GM19455 (cell line): ENCODE measurements around the gene DRD5.
A peak's percentile ranks its signal among the peaks of the same experiment; 100 is the strongest.

Source experiments
- ATAC-seq: cut with Tn5 transposase; IDR thresholded peaks from one replicate; pipeline ENCODE4 v1.9.1; 2021; ENCODE audit not compliant: unreplicated experiment

DRD5 gene

DNA sequence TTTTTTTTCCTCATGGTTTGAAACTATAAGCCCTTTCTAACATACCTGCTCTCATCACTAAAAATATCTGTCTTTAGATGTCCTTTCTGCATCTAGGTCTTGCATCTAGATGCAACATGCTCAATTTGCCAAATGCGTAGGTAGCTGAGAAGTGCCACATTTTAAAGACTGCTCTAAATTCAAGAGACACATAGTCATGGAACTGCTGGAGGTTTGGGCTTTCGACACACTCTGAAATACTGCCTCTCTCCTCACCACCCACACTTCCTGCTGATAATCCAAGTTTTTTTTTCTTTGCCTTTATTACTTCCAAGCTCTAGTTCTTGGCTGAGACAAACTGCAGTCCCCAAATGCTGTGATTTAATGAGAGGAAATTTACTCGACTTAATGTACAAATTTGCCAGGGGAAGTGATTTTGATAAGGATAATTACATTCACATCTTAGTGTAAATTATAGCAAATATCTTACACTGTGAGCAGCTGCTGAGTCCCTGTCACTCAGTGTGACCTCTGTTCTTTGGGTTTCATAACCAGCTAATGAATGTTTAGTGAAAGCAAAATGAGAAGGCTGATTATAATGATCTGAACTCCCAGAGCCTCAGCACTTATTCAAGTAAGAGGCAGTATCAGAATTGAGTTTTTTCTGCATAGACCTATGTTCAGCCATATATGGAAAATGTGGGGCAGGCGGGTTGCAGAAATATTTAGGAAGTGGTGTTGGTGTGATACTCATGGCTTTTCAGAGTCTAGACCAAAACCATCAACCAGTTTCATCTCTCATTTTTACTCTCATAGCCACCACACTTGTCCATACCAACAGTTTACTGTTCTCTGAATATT lies 31.3 kb downstream of the DRD5 start:
- ATAC-seq: peak; percentile 84

DNA sequence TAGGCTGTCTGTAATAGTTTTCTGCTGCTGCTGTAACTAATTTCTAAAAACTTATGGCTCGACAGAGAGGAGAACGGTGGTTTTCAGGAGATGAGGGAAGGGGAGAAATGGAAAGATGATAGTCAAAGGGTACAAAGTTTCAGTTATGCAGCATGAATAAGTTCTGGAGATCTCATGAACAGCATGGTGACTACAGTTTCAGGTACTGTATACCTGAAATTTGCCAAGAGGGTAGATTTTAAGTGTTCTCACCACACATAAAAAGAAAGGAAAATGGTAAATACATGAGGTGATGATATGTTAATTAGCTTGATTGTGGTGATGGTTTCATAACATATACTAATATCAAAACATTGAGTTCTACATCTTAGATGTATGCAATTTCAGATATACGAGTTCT lies 34.9 kb downstream of the DRD5 start:
- ATAC-seq: no peak

DNA sequence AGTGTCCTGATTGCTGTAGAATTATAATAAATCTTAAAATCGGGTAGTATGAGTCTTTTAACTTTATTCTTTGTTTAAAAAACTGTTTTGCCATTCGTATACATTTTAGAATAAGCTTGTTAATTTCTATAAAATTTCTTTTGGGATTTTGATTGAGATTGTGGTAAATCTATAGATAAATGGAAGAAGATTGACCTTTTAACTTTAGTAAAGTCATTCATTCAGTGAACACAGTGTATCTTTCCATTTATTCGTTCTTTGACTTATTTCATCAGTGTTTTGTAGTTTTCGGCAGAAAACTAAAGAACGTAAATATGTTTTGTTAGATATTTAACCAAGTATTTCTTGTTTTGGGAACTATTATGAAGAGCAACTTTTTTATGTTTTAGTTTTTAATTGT lies 38.9 kb downstream of the DRD5 start:
- ATAC-seq: no peak

DNA sequence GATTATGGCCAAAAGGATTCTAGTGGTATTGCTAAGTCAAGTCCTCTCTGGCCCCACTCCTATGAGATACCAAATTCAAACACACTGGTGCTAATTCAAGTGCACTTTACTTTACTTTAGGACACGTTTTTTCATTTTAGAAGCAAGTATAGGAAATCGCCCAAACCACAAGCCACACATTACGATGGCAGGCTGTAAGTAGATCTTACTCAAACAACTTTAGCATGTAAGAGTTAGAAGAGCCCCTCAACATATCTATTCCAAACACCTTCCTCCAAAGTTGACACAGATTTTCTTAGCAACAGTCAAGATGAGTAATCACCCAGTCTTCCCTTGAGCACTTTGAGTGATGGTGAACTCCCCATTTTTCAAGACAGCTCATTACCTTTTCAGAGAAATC lies 43.6 kb downstream of the DRD5 start:
- no peak for ATAC-seq

DNA sequence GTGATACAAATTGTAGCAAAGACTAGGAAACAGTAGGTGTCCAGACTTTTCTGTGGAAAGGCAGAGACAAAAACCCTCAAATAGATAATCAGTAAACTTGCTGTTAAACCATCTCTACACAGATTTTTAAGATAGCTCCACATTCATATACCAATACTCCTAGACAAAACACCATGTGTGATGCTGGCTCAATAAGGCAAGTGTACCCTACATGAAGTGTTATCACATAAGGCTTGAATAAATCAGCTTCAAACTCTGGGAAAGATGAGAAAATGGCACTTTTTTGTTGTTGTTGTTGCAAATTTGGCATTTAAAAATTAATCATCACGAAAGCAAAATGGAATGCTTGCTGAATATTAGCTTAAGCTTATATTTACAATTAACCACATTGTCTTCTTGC lies 45.1 kb downstream of the DRD5 start:
- ATAC-seq: no peak

DNA sequence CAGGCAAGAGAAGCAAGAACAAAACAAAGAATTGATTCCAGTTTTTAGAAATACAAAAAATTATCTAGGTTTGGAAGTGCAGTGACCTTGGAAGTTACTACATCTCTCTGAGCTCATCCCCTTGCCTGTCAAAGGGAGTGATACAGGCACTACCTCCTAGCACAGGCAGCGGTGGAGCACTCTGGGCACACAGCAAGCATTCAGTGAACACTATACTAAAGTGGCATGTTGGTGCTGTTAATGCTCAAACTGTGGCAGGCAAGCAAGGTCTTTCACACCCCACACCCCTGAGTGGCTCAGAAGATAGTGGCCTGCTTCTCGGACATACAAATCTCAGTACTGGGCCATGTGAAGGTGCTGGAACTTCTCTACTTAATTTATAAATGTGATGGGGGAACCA lies 51.2 kb downstream of the DRD5 start:
- ATAC-seq: no peak

DNA sequence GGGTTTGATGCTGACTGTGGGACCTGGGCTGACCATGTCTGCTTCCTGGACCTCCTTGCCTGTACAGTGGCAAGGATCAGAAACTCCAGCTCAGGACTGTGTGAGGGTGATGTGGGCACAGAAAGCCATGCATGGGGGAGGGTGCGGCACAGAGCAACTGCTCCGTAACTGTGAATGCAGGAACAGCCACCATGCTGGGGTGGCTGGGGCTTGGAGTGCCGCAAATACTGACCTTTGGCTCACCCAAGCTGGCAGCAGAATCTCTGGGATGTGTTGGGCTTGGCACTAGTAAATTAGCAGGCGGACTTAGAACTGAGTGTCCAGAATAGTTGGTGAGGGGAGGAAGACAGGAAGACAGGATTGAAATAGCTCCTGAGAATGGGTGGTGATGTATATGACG lies 52.0 kb downstream of the DRD5 start:
- no peak for ATAC-seq
